Stomach (tissue), 9 donors: ENCODE data around the gene PLA2G15. TPM values are rescaled to one million over a fixed set of nuclear protein-coding genes. Genes with fewer than 3 reads are reported as not detected.

Experiments
- DNase-seq, 2 donors: peaks; one replicate each; pipeline versions ENCODE4 v3.0.0 to v3.0.0-alpha.2; 2013 to 2019
- H3K27ac ChIP-seq, 5 donors: fragments of 200-600 bp in 4 of 5; sonication (generic) in 4 of 5; one replicate each; pipeline ENCODE4 v1.5.1; 2013 to 2019; ENCODE audit warnings: mild to moderate bottlenecking in 1 of 5, moderate library complexity in 1 of 5
- H3K27me3 ChIP-seq, 3 donors: fragments of 200-600 bp; sonication (generic); one replicate each; pipeline ENCODE4 v1.5.1; 2017 to 2019; ENCODE audit warnings: mixed run types in 1 of 3
- H3K36me3 ChIP-seq, 4 donors: fragments of 200-600 bp; sonication (generic); 1 replicate in 3 of 4; 2 replicates in 1 of 4; pipeline ENCODE4 v1.5.1; 2016 to 2019
- H3K4me1 ChIP-seq, 4 donors: fragments of 200-600 bp; sonication (generic); one replicate each; pipeline ENCODE4 v1.5.1; 2016 to 2019
- H3K4me3 ChIP-seq, 4 donors: fragments of 200-600 bp; sonication (generic) in 3 of 4; one replicate each; pipeline ENCODE4 v1.5.1; 2016 to 2019; ENCODE audit warnings: mild to moderate bottlenecking in 1 of 4
- H3K9me3 ChIP-seq, 4 donors: fragments of 200-600 bp; sonication (generic); one replicate each; pipeline ENCODE4 v1.5.1; 2016 to 2019
- CTCF ChIP-seq, 7 experiments: fragments of 450-650 bp in 4 of 7; fragments of 200-600 bp in 3 of 7; sonication (generic) in 3 of 7; IDR thresholded peaks; one replicate each; pipeline ENCODE4 v1.5.1; 2016 to 2019; ENCODE audit warnings: antibody characterized with exemption in 7 of 7, control low read depth in 2 of 7, mild to moderate bottlenecking in 1 of 7
- EP300 ChIP-seq: sonication (generic); formaldehyde crosslinking; IDR thresholded peaks from one replicate; pipeline ENCODE4 v1.6.1; 2017; ENCODE audit warnings: antibody characterized with exemption
- POLR2A ChIP-seq, 4 donors: fragments of 450-650 bp; IDR thresholded peaks; one replicate each; pipeline ENCODE4 v1.6.1; 2016; ENCODE audit warnings: antibody characterized with exemption in 4 of 4, control low read depth in 2 of 4, mild to moderate bottlenecking in 1 of 4, moderate library complexity in 1 of 4
- POLR2AphosphoS5 ChIP-seq, 3 donors: sonication (generic); formaldehyde crosslinking; IDR thresholded peaks; one replicate each; pipeline ENCODE4 v1.6.1; 2016; ENCODE audit warnings: antibody characterized with exemption in 3 of 3
- WGBS, 5 donors: extraction: QIAGEN DNeasy Blood & Tissue Kit in 3 of 5; methylation state at CpG; one replicate each; pipeline versions ENCODE4 v1.1.5 to v1.1.7; 2013 to 2018; 5-methylcytosine and 5-hydroxymethylcytosine counted together
- intact Hi-C: fragments of 100-400 bp; cut with DNase I; formaldehyde crosslinking; loops from one replicate; pipeline ENCODE4 v1.15.1; 2023; ENCODE audit warnings: low total_unique reads
- polyA plus RNA-seq, 3 donors: library from polyadenylated mRNA; stranded (reverse); fragments of 200-250 nt; gene quantifications; one replicate each; pipeline ENCODE4 v1.2.3, GENCODE V29; 2013
- total RNA-seq, 5 donors: library from RNA; depleted of rRNA; stranded (reverse); fragments of >200 nt; gene quantifications; one replicate each; pipeline versions ENCODE4 v1.1.0 to v1.2.3, GENCODE V29; 2014 to 2016
- donor health status: healthy with polysubstance abuse.
- donor health status: Bipolar disorder and iron deficiency.
- donor health status: healthy.

The PLA2G15 gene
- total and polyA plus RNA-seq, 8 donors = 3.5 to 16.5 (median 7.0) TPM

GRCh38 chr16:68275611-68276191 lies 30.5 kb downstream of the PLA2G15 start:
- Histone ChIP-seq H3K4me1 (peaks cover 26 to 66% (median 53%) of the 10 kb centered on the region in 4 donors), H3K9me3 (no peaks in the 10 kb centered on the region), H3K4me3 (no peak overlapping the region), H3K27ac (peak overlapping the region; percentile 2 to 75 (median 67)), H3K27me3 (no peaks in the 10 kb centered on the region), H3K36me3 (peaks cover 0 to 34% (median 18%) of the 10 kb centered on the region in 4 donors)
- DNase-seq = peak in 1 of 2 donors; percentile 38
- 30 to 41% (median 32%) methylated on average over 4 of the region's 4 CpGs for WGBS, 5 donors
- intact Hi-C loops = no loop called here
- TF ChIP-seq POLR2AphosphoS5 (IDR thresholded peaks at IDR 0.05) (no peak), POLR2A (IDR thresholded peaks at IDR 0.05) (no peak), CTCF (IDR thresholded peaks at IDR 0.05) (no peak), EP300 (no peak)

- Histone ChIP-seq H3K27ac (peak overlapping the region; percentile 15 to 74 (median 60)), H3K9me3 (no peaks in the 10 kb centered on the region), H3K4me1 (peaks cover 26 to 60% (median 51%) of the 10 kb centered on the region in 4 donors), H3K36me3 (peaks cover 0 to 39% (median 18%) of the 10 kb centered on the region in 4 donors), H3K27me3 (no peaks in the 10 kb centered on the region), H3K4me3 (no peak overlapping the region)
- no peak for DNase-seq
- intact Hi-C loops = no loop called here
- TF ChIP-seq POLR2AphosphoS5 (IDR thresholded peaks at IDR 0.05) (no peak), CTCF (IDR thresholded peaks at IDR 0.05) (no peak), POLR2A (IDR thresholded peaks at IDR 0.05) (no peak), EP300 (no peak)
- WGBS, 5 donors = 38 to 78% (median 61%) methylated on average over 3 of the region's 3 CpGs
Measured at GRCh38 chr16:68276223-68276622, 31.1 kb downstream of the PLA2G15 start.

- H3K4me1 ChIP-seq = peaks cover 6 to 44% (median 33%) of the 10 kb centered on the region in 4 donors
- no peak overlapping the region for H3K27ac ChIP-seq
- H3K36me3 ChIP-seq = peaks cover 0 to 31% (median 22%) of the 10 kb centered on the region in 4 donors
- TF ChIP-seq CTCF (IDR thresholded peaks at IDR 0.05) (no peak), POLR2AphosphoS5 (IDR thresholded peaks at IDR 0.05) (no peak), EP300 (no peak), POLR2A (IDR thresholded peaks at IDR 0.05) (no peak)
- WGBS, 5 donors = 81 to 87% (median 86%) methylated on average over 13 of the region's 13 CpGs
- intact Hi-C loops = no loop called here
- H3K9me3 ChIP-seq = no peaks in the 10 kb centered on the region
- H3K27me3 ChIP-seq = no peaks in the 10 kb centered on the region
- H3K4me3 ChIP-seq = no peak overlapping the region
- no peak for DNase-seq
Measured at GRCh38 chr16:68279726-68280558, 34.8 kb downstream of the PLA2G15 start.

GRCh38 chr16:68281368-68282063 lies 36.3 kb downstream of the PLA2G15 start:
- Histone ChIP-seq H3K9me3 (no peaks in the 10 kb centered on the region), H3K4me1 (peaks cover 2 to 44% (median 26%) of the 10 kb centered on the region in 4 donors), H3K36me3 (peaks cover 0 to 28% (median 20%) of the 10 kb centered on the region in 4 donors), H3K27ac (no peak overlapping the region), H3K4me3 (no peak overlapping the region), H3K27me3 (no peaks in the 10 kb centered on the region)
- TF ChIP-seq POLR2A (IDR thresholded peaks at IDR 0.05) (no peak), EP300 (no peak), POLR2AphosphoS5 (IDR thresholded peaks at IDR 0.05) (no peak), CTCF (IDR thresholded peaks at IDR 0.05) (no peak)
- 83 to 98% (median 91%) methylated on average over 4 of the region's 4 CpGs for WGBS, 5 donors
- no peak for DNase-seq
- intact Hi-C loops = no loop called here
